GM11168 (cell line): ENCODE results near the gene TMEM87B.

Source experiments
- in situ Hi-C: fragments of 300-500 bp; cut with MboI; formaldehyde crosslinking; loops from one replicate; pipeline ENCODE4 v1.12.0; 2022; ENCODE audit warnings: low sequenced_read_pairs; ENCODE audit not compliant: unreplicated experiment

TMEM87B gene

DNA sequence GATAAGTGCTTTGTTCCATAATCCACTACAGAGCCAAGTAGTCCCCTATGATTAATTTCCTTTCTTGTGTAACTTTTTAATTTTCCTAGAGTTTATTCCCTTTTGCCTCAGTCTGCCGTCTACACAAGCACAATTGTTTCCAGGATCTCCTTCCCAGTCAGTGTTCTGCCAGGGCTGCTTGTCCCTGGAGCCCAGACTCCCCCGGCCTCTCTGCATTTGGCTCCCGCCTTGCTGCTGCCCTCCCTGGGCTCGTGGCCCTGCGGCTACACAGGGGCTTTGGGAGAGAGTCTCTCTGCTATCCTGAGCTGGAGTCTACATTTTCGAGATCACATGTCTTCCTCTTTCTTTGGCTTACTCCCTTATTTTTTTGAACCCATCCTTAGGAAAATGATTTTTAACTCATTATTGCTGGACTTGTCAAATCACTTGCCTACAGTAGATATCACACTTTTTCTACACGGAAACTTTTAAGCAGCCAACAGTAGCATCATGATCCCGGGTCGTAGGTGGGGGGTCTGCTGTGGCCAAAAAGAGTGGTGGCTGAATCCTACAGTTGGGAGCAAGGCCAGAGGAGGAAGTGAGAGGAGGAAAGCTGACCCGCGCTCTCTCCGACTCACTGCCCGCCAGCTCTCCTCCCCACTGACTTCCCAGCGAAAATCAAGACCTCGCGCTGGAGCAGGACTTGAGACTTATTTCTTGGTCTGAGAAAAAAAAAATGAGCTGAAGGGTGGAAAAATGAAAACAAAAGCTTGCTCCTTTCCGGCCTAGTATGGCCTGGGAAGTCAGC, 92.5 kb downstream of the TMEM87B start:
- in situ Hi-C loops: no loop called here

DNA sequence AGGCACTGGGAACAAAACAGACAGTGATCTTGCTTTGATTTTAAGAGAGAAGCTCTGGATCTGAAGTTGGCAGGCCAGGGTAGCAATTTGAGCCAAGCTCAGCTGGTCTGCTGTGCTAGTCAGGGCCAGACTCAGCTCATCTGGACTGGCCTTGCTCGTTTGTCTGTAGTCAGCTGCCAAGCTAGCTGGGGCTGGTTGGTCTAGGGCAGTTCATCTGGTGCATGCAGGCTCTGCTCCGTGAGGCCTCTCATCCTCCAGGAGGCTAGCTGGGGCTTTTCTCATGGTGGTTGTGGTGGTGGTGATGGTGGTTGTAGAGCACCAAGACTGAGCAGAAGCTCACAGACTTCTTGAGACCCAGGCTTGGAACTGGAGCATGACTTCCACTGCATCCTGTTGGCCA, 93.4 kb downstream of the TMEM87B start:
- in situ Hi-C loops: no loop called here

DNA sequence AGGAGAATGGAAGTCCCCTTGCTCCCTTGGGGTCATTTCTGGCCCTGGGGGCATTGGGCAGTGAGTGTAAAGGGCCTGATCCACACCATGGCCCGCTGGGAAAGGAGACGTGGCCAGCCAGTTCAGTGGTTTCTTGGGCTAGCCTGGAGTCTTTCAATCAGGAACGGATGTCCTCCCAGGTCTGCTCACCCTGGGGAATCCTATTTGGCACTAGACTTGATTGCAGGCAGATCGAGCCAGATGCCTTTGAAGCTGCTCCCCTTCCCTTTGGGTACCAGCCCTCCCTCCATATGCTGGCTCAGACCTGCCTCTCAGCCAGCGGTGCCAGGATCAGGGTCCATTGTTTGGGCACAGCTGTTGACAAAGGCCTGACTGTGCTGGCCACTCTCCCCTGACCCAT, 94.1 kb downstream of the TMEM87B start:
- in situ Hi-C loops: no loop called here

DNA sequence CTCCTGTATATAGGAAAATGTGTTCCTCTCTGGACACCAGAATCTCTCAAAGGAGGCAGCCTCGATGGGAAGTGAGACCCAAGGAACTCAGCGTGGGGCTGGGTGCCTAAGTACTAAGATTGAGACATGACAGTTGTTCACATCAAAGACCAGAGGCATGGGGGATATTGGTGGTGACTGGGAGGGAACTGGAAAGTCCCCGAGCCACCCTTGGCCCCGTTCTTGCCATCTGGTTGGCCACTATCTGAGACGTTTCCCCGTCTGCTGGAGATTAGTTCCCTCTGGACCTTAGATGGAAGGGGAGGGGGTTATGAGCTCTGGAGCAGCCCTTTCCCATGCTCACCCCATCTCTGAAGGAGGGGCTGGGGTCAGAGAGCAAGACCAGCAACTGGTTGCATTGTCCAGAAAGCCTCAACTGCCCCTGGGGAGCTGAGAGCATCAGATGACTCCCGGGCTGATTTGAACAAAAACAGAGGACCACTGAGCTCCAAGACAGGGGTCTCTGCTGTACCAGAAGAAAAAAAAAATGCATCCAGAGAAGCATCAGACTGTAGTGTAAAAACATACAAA, 94.9 kb downstream of the TMEM87B start:
- in situ Hi-C loops: no loop called here

DNA sequence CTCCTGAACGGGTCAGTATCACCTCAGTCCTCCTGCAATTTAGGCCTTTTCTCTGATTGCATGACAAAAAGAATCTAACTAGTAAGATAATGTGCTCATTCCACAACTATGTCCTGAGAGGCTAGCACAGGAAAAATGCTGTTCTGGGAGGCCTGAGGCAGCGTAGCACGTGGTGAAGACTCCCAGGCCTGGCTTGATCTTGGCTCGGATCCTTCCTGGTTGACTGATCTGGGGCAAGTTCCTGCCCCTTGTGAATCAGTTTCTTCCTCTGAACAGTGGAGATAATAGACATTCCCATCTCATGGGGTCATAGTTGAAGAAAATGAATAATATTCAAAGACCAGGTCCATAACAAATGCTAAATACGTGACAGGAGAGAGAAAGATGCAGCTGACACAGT, 95.4 kb downstream of the TMEM87B start:
- in situ Hi-C loops: no loop called here

DNA sequence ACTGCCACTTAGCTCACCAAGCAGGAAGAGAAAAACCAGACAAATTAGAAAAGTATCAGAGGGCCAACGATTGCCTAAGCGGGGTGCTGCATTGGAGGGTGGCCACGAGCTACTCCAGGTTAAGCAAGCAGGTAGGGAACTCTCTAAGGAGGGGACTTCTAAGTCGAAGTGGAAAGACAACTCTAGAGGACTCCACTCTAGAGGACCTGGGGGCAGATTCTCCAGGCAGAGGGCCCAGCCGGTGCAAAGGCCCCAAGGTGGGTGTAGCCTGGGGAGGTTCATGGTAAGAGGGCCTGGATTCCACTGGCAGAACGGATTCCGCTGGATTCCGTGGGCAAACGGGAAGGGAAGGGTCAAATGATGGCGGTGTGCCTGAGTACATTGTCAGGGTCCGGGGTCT, 95.8 kb downstream of the TMEM87B start:
- in situ Hi-C loops: no loop called here

DNA sequence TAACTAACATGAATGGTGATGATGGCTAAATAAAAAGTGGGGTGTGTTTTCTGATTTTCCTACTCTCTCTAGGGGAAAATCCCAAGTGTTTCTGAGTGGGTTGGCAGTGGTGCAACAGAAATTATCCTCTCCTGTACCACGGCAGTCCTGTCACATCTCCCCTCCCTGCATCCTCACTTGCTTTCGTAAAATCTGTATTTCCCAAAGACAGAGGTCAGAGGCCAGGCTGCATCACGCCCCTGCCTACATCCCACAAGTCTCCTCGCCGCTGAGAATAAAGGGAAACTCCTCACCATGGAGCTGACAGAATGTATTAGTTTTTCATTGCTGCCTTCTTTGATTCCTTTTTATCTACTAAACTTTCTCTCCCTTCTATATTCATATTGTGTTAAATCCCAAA, 96.2 kb downstream of the TMEM87B start:
- in situ Hi-C loops: no loop called here

DNA sequence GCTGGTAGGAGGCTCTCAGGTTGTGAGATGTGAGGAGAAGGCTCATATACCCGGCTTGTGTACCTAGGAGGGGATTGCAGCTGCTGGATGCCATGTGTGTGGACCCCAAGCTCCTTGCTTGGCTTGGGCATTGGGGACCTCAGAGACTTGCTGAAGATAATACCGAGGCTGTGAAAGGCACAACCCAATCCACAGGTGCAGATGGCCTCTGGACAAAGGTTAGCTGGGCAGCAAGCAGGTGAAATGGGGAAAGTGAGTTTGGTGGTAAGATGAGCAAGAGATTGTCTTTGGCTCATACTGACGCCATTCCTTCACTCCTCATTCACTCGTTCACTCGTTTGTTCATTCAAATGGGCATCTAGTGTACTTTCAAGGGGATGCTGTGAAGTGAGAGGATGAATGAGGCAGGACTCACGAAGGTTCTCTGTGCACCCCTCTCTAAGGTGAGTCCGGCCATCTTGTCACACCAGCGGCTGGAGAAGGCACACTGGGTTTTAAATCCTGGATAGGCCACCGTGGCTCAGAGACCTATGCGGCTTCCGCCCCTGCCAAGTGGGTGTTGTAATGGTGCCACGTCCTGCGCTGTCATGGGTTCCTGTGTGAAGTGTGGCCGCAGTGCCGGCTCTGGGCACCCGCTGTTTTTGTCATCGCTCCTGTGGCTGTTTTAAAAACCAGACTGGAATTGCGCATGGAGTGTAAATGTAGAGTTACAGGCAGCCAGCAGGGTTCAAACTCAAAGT, 96.8 kb downstream of the TMEM87B start:
- in situ Hi-C loops: no loop called here

DNA sequence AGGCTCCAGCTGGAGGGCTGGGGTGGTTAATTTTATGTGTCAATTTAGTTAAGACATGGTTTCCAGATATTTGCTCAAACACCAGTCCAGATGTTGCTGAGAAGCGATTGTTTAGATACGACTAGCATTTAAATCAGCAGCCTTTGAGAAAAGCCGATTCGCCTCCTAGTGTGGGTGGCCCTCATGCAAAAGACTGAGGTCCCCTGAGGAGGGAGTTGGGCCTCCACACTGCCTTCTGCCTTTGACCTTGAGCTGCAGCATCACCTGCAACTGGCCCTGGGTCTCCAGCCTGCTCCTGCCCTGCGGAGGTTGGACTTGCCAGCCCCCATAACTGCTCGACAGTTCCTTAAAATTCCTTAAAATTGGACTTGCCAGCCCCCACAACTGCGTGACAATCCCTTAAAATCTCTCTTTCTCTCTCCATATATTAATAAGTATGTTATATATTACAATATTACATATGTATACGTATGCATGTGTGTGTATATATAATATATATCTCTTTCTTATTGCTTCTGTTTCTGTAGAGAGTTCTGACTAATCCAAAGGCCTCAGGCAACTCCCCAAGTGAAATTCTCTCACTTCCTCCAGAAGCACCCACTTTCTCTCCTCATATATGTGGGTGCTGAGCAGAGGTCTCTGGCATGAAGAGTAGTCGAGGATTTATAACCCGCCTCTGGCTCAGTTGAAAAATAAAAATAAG, 97.6 kb downstream of the TMEM87B start:
- in situ Hi-C loops: no loop called here

DNA sequence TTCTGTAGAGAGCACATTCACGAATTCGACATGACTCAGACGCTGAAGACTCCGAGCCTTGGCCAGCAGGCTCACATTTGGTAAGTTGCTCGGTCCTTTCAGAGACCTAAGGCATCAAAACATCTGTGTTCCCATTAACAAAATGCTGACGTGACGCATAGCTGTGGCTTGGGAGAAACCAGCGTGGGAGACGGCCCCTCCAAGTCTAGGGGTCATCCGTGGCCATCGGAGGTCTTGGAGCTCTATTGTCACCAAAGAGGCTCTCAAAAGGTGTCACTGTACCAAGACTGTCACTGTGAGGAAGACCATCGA, 98.1 kb downstream of the TMEM87B start:
- in situ Hi-C loops: no loop called here

DNA sequence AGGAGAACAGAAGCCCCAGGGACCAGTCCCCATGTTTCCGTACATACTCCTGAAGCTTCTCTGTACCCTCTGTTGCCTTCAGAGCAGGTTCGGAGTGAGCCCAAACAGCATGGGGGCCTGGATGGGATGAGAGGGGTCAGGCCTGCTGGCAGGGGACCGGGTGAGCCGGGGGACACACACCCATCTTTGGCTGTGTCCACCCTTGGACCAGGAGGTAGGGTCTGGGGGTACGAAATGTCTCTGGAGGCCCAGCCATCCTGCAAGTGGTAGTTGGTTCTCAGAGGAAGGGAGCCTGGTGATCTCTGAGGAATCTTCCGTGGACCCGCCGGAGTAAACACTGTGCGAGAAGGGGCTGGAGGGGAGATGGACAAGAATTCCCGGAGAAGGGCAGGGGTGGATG, 98.4 kb downstream of the TMEM87B start:
- in situ Hi-C loops: no loop called here

DNA sequence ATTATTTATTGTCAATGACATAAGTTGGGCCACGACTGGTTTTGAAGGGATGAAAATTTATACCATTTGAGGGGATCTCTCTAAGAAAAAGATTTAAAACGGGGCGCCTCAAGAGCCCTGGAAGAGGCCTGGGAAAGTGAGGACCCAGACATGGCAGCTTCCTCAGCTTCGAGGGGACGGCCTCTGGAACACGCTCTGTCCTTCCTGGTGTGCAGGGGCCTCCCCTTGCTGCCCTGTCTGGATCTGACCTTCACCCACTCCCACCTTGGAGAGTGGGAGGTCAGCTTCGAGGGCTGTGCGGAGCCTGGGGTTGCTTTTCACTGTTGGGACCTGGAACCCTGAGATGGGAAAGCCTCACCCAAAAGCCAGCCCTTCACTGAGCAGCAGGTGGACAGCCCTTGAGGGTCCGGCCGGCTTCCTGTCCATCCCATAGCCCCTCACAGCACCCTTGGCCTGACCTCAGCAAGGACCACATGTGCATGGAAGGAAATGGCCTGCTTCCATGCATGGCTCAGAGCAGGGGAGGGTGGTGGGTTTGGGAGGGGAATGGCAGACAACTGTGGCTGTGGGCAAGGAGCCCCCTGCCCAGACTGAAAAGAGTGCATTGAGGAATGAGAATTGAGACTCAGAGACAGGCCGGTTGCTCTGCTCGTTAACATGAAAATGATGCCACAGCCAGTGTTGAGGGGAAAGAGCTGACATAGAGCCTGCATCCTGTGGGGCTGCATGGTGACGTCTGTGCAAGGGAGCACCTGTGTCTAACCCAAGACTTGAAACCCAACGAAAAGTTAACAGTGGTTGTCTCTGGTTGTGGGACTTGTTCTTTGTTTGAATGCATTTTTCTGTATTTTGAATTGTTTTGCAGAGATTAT, 99.4 kb downstream of the TMEM87B start:
- in situ Hi-C loops: no loop called here

DNA sequence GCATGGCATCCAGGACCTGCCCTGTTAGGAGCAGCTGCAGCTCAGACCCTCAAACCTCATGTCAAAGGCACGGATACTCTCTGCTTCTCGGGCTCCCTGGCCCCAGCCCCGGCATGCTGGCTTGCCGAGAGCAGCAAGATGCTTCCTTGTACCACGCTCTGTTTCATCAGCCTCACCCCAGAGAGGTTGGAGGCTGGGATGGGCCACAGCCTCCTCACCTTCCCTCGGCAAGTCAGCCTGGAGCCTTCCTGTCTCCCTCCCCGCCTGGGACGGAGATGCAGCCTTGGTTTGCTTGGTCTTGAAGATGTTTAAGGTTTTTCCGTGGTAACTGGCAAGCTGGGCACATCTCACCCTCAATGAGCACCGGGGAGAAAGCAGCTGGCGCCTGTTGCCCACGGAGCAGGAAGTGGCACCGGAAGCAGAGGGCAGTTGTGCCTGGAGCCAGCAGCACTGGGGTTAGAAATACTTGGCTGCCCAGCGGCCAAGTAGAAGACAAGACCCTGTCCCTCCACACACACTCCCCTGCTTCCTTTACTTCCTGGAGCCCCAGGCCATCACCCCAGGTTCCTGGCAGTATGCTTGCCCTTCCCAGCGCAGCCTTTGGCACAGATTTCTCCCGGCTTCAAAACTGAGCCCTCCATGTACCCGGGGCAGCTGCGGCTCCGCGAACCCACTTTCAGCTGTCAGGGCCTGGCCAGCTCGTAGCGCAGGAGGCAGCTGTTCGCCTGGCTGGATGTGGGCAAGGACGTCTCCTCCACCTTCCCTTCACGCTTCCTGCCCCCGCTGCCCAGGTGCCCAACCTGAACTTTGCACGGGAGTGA, 100.5 kb downstream of the TMEM87B start:
- in situ Hi-C loops: no loop called here

DNA sequence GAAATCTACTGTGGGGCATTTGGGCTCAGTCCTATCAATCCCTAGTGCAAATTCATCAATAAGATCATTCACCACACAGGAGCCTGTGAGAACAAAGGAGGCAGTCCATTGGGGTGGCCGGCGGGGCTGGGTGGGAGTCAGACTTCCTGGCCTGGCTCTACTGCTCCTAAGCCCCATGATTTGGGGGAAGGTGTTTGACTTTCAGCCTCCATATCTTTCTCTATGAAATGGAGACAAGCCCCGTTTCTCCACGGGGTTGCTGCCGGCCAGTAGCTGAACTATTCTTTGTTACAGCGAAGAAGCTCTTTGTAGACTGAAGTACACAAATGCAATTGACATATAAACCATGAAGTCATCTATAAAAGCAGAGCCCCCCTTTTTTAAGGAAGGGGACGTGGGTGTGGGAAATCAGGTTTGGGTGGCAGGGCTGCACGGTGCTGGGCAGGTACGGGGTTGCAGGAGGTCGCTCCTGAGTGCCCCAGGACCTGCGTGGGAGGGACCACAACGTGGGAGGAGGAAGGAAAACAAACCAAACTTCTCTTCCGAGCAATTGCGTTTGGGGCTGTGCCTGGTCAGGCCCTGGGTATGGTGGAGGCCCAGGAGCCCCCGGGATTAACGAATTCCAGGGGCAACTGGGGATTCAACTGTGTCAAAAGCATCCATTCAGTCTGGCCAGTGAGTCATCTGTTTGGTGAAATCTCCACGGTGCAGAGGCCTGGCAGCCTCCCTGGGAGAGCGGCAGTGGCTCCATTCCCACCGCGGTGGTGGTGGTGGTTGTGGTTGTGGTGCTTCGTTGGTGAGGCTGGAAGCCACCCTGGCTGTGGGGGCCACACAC, 101.3 kb downstream of the TMEM87B start:
- in situ Hi-C loops: no loop called here

DNA sequence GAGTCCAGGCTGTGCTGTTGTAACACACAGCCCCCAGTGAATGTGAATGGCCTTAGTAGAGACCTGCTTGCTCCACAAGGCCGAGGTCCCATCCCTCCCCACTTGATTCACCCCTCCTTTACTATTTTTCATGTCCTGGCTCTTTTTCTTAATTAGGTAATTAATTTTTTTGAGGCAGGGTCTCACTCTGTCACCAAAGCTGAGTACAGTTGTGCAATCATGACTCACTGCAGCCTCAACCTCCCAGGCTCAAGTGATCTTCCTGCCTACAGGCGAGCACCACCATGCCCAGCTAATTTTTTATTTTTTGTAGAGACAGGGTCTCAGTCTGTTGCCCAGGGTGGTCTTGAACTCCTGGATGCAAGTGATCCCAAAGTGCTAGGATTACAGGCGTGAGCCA, 102.4 kb downstream of the TMEM87B start:
- in situ Hi-C loops: no loop called here

DNA sequence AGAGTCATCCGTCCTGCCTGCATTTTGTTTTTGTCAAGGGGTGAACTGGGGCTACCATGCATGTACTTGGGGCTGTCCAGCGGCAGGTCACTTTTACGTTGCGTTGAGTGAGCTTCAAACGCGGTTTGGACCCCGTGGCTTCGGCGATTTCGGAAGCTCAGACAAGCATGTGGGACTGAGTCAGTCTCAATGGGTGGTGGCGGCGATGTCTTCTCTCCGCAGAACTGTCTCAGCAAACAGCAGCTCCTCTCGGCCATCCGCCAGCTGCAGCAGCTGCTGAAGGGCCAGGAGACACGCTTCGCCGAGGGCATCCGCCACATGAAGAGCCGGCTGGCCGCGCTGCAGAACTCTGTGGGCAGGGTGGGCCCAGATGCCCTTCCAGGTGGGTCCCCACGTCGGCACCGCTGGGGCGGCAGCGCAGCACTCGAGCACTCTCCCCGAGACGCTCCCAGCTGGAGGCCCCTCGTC, 104.4 kb downstream of the TMEM87B start:
- in situ Hi-C loops: no loop called here

DNA sequence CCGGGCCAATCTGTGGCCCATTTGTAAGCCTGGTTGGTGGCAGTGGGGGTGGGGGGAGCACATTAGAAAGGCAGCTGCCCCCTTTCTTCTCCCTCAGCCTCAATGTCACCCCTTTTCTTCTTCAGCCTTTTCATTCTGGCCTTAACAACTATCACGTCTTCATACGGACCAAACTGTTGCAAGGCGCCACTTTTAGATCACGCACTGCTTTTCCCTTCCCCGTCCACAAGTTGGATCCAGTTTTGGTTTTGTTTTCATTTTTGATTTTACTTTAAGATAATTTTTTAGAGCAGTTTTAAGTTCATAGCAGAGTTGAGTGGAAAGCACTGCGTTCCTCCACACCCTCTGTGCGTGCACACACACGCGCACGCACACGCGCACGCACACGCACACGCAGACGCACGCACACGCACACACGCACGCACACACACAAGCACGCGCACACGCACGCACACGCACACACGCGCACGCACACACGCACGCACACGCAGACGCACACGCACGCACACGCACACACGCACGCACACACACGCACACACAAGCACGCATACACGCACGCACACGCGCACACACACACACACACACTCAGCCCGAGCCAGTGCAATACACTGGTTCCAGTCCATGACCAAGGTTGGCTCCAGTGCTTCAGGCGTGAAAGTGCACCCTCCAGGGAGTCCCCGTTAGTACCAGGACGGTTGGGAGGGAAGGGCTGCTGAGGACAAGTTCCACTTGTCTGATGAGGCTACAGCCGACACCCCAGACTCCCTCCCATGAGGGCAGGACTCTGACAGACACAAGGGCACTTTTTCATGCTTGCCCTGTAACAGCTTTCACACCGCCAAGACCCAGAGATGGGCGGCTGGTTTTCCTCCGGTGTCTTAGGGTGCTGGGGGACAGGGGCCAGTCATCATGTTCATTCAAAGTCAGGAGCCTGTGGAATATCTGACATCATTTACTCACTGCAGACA, 105.5 kb downstream of the TMEM87B start:
- in situ Hi-C loops: no loop called here
